Lung microvascular endothelial cell (primary cell): Measurements from ENCODE around the gene CARS1. TPM values are rescaled to one million over a fixed set of nuclear protein-coding genes. Genes with fewer than 3 reads are reported as not detected.
"Not testable (repeated sequence)": the region's sequence is repeated elsewhere in the genome, so short reads cannot be mapped to it uniquely, and the experiment has no call there.

Experiments used
- DNase-seq, 2 donors: peaks; one replicate each; pipeline versions ENCODE4 v3.0.0 to v3.0.0-alpha.2; 2010; ENCODE audit warnings: low read depth in 2 of 2
- total RNA-seq: library from RNA; depleted of rRNA; stranded (reverse); fragments of >200 nt; gene quantifications from 2 replicates; pipeline ENCODE4 v1.2.1, GENCODE V29; 2014

Gene CARS1
- total RNA-seq, 1 donor from 2014 or later = 42.1 TPM

DNA sequence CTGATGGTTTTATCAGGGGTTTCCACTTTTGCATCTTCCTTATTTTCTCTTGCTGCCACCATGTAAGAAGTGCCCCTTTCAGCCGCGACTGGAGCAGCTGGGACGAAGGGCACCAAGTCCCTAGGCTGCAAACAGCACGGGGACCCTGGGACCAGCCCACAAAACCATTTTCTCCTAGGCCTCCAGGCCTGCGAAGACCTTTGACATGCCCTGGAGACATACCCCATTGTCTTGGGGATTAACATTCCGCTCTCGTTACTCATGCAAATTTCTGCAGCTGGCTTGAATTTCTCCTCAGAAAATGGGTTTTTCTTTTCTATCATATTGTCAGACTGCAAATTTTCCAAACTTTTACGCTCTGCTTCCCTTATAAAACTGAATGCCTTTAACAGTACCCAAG, 6.7 kb upstream of the CARS1 start:
- not testable (repeated sequence) for DNase-seq

DNA sequence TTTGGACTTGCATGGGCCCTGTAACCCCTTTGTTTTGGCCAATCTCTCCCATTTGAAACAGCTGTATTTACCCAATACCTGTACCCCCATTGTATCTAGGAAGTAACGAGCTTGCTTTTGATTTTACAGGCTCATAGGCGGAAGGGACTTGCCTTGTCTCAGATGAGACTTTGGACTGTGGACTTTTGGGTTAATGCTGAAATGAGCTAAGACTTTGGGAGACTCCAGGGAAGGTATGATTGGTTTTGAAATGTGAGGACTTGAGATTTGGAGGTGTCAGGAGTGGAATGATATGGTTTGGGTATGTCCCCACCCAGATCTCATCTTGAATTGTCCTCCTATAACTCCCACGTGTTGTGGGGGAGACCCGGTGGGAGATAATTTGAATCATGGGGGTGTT, 6.2 kb upstream of the CARS1 start:
- DNase-seq = not testable (repeated sequence)

DNA sequence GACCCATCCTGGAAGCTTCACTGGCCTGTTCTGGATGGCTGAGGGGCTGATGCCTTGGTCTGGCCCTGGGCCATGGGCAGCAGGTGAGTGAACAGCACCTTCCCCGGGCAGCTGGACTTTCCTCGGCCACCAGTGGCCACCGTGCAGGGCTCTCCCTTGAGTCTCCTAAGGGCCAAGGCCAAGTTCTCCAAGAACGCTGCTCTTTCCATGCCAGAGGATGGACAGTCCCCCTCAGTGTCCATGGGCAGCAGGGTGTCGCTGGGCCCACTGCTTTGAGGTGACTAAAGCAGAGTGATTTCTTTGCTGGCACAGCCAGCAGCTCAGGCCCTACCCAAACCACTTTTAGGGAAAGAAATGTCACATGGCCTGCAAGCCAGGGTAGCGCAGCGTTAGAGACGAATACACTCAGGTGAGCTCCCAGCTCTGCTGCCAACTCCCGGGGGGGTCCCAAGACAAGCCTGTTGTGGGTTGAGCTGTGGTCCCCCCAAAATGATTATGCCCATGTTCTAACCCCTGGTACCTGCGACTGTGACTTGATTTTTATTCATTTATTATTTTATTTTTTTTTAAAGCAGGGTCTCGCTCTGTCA, 3.3 kb upstream of the CARS1 start:
- DNase-seq = no peak

DNA sequence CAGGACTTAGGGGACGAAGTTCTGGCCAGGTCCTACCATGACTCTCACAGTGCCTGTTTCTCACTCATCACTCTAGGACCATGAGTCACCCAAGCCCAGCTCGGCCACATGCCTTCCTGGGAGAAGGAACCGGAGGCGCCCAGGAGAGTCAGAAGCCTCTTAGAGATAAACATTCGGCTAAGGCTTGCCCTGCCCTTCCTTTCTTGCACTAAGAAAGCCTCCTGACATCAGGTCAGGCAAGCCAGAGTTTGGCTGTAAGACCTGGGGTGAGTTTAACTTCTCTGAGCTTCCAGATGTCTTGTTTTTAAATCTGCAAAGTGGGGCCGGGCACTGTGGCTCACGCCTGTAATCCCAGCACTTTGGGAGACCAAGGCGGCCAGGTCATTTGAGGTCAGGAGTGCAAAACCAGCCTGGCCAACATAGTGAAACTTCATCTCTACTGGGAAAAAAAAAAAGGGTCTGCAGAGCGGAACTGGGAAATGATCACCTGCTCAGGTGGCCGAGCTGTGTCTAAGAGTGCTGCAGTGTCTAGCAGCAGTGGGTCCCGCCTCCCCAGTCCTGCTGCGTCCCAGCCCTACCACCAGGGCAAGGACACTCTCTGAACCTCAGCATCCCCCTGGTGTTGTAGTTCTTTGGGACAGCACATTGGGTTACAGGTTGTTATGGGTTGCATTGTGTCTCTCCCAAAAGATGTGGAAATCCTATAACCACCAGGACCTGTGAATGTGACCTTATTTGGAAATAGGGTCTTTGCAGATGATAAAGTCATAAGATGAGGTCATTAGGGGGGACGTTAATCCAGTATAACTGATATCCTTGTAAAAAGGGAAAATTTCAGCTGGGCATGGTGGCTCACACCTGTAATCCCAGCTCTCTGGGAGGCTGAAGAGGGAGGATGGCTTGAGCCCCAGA, 1.8 kb upstream of the CARS1 start:
- DNase-seq = peak in 1 of 2 donors; percentile 60

DNA sequence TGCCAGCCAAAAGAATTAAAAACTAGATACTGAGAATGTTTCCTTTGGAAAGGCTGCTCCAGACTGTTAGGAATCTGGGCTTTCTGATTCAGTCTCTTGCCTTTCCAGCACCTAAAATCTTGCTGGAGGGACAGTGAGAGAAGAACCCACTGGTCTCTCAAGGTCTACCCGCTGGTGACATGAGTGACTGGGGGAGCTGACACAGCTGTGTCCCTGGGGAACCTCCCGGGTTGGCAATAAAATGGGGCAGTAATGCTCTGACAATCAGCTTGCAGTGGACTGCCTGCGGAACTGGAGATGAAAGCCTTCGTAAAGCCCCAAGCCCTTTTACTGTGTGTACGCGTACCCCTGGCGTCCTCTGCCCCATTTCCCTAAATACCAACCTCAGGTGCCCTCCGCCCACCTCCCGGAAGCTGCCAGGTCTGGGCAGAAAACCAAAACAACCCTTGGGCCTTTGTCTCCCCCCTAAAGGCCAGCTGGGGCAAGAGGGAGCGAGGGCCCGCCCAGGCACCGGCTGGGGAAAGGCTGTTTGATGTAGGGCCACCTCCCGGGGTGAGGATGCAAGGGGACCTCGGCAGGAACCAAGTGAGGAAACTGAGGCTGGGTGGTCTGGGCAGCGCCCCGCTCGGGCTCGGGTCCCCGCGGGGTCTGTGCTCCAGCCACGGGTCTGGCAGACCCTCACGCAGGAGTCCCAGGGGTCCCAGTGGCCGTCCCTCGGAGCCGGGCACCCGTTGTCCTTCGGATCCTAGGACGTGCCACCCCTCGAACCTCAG, 741 bp downstream of the CARS1 start:
- DNase-seq = peak in 1 of 2 donors; percentile 30

DNA sequence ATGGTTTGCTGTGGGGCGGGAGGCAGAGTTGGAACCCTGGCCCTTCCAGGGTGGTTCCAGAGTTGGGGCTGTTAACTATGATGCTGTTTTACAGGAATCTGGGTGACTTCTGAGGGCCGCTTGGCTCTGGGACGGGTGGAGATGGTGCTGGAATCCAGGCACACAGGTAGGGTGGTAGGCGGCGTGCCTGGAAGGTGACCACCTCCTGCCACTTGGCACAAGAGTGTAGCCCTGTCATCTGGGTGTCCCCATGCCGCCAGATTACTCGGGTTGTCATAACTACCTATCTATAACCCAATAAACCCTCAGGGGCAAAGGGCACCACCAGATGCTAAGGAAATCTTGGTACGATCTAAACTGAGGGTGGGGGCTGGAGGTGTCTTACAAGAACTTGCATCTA, 1.3 kb downstream of the CARS1 start:
- DNase-seq = no peak

DNA sequence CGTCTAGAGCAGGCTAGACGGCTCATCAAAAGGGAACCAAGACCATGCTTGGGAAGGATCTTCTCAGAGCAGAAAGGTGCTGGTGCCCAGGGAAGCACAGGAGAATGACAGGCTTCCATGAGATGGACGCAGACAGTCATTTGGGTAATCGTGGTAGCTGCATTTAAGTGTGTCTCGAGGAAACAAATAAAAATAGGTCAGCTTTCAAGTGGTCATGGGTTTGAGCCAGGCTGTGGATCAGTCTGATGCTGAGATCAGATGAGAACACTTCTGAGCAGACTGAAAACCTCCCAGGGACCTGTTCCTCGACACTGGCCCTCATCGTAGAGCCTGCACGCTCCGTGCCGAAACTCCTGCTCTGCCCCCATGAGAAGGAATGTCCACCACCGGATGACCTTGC, 4.7 kb downstream of the CARS1 start:
- DNase-seq = no peak

DNA sequence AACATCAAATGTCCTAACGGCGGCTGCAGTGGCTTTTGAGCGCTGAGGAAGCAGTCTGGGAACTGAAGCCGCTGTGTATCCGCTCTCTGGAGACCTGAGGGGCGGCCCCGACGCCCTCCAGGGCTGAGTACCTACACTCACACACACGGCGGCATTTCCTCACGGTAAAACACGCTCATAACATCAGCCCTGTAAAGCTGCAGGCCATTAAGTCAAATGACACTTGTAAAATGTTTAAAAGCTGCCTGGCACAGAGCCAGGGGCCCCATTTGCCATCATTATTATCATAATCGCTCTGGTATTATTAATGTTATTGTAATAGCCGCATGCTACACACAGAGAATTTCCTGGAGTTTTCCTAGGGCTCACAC, 5.1 kb downstream of the CARS1 start:
- DNase-seq = peak in 1 of 2 donors; percentile 28

DNA sequence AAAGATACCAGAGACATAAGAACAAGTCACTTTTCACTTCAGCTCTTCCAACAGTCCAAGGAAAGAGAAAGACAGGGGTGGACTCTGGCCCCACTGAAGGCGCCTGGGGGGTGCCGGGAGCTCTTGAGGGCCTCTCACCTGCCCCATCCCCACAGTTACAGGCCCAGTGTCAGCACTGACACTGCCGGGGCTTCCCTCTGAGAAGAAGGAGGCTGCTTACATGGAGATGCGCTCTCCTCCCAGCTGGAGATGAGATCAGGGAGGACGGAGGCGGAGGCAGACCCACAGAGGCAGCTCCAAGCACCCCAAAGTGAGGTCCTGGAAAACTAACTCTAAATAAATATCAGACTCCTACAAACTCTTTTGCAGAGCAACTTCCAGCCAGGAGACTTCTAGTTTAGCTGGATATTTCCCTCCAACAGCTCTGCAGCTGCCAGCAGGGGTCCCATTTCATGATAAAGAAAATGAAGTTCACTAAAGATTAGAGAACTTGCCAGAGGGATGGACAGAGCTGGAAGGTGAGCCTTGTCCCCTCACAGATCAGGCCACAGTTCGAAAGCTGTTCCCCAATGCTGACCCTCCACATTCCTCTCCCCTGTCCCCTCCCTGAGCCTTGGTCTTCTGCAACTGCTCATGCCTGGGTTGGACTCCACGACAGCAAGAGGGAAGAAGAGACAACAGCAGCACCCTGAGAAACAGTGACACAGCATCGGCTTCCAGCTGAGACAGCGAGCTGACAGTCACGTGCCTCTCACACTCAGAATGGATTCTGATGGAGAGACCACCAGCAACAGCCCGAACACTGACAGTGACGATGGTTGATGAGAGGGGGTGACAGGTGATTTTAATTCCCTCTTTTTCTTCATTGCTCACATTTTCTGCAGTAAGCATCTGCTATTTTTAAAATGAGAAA, 5.8 kb downstream of the CARS1 start:
- no peak for DNase-seq

DNA sequence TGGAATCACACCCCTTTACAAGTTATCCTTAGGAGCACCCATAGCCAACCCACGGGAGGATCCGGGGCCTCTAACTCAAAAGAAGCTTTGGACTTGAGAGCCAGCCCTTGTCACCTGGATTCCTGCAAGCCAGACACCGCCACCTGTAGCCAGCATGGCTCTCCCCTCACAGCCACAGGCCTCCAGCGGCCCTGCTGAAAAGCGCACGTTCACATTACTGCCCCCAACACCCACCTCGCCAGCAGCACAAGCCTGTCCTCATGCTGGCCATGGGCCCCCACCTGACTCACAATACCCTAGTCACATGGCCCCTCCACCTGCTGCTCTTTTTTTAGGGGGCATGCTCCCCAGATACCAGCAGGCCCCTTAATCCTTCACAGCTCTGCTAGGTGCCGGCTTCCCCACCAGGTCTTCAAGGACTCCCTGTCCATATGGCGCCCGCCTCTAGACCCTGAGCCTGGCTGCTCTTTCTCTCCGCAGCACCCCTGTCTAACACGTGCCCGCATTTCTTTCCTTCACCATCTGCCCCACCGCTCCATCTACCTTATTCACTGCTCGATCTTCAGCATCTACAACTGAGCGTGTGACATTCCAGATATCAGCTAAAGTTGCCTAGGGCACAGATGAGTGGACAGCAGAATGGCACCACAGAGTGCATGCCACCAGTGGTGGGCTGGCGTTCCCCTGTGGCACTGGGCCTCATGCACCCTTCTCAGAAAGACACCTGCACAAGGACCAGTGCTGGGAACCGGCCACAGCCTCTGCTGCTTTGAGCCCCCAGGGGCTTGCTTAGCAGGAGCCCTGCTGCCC, 6.6 kb downstream of the CARS1 start:
- no peak for DNase-seq

DNA sequence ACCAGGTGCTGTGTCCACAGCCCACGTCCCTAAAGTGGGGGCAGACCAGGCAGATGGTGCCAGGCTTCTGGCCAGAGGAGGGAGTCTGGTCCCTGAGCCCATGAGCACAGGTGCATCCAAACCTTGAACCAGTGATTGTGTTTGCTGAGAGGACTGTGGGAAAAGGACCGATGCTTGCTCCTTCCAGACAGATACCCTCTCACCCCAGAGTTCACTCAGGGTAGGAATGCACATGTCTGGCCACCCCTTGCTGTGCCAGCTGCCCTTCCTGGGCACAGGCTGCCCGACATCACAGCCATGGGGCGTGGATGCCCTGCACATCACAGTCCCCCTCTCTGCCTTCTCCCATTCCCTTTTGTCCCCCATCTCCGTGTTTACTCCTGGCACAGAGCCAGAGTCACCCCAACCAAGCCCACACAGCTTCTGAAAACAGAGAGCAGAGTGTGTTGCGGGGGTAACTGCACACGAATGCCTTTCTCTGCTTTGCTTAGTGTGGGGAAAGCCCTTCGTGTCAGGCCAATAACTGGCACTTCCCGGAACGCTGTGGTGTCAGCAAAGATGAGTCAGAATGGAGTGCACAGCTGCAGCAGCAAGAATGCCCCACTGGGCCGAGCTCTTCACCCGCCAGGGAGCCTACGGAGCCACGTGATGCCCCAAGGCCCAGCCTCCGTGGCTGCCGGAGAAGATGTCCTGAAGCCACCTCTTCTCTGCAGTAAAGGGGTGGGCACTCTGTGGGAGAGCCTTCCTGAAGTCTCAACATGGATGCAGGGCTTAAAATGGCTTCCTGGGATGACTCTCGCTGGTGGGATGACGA, 7.6 kb downstream of the CARS1 start:
- DNase-seq = peak; percentile 91 to 95

DNA sequence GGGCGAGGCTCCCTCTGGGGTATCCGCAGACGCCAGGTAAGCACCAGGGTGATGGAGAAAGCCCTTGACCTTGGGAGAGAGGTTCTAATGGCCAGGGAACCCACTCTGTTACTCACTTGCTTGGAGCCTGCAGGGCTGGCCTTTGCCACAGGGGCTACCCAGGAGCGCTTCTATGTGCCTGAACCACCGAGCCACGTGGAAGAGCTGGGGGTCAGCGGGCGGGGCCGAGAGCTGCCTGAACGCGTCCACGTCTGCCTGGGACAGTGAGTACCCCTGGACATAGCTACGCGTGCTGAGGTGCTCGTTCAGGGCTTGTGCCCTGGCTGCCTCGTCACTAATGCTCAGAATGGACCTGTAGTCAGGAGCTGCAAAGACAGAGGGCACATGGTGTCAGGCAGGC, 9.6 kb downstream of the CARS1 start:
- no peak for DNase-seq

DNA sequence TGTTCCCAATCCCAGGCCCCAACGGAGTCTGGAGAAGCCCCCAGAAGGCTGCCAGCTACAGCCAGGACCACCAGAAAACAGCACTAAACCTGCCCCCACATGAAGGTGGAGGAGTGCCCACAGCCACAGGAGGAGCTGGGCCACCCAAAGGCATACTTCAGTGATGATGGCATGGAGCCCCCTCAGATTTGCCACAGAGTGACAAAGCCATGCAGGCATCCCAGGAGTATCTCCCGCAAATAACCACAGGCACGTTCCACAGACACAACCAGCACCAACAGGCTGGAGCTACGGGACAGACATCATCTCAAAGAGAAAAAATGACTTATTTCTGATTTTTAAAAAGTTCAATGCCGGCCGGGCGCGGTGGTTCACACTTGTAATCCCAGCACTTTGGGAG, 10.6 kb downstream of the CARS1 start:
- DNase-seq = no peak

DNA sequence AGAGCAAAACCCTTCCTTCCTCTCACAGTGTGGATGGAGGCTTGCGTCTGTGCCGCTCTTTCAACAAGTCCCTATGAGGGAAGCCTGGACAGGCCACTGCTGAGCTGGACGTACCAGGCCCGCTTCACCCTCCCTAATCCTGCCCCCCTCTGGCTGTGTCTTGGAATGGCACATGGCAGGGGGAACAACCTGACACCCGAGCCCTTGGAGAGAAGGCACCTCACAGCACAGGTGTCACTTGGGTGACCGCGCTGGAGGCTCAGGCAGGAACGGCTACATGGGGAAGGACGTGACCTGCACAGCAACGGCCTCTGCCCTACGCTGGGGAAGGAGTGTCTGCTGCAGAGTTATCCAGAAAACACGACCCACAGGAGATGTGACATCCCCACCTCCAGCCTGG, 11.0 kb downstream of the CARS1 start:
- DNase-seq = peak in 1 of 2 donors; percentile 42

DNA sequence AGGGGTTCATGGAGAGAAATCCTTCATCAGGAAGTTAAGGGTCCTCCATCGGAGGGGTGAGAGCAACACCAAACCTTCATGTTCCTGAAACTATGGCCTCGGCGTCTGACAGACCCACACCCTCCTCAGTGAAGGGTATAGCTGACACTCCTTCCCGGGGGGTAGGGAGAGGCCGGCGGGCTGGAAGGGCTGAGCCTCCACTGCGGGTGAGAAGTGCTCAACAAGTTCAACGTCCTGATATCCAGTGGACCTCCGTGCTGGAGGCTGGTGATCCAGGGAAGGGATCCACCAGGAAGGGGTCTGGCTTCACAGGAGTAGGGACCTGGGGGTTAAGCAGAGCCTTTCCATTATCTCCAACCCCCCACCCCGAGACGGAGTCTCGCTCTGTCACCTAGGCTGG, 12.3 kb downstream of the CARS1 start:
- no peak for DNase-seq

DNA sequence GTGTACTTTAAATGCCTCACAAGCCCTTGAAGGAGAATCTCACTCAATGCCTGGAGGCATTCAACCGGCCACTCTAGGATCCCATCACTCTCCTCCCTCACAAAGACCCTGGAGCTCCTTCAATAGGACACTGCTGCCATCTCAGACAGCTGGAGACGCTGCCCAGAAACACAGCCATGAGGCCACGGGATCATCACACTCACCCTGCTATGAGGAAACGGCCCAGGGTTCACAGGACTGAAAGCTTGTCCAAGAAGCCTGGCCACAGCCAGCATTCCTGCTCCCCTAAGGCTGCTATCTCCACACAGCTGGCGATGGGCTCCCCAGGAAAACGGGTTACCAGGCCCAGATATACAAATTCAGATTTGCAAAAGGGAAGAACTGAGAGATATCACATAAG, 13.2 kb downstream of the CARS1 start:
- no peak for DNase-seq

DNA sequence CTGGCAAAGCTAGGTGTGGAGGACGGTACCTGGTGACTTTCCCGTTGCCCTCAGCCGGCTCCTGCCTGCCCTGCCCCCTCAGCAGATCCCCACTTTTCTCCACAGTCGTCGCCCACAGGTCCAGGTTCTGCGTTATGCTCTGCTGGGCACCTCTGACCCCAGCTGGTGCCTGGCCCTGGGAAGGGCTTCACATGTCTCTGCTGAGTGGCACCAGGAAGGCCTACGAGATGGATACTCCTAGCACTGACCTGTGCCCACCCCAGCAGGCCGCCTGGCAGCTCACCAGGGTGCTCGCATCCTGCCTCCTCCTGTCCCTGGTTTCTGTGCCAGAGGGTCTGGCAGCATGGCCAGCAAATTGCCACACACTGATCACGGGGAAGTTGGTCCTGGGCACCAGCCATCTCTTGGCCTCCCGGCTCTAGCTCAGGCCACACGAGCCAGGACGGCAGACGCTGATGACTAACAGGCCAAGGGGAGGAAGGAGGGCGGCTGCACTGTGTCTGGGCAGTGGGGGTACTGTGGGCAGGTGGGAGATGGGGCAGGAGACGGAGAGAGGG, 13.8 kb downstream of the CARS1 start:
- DNase-seq = peak; percentile 41 to 43

DNA sequence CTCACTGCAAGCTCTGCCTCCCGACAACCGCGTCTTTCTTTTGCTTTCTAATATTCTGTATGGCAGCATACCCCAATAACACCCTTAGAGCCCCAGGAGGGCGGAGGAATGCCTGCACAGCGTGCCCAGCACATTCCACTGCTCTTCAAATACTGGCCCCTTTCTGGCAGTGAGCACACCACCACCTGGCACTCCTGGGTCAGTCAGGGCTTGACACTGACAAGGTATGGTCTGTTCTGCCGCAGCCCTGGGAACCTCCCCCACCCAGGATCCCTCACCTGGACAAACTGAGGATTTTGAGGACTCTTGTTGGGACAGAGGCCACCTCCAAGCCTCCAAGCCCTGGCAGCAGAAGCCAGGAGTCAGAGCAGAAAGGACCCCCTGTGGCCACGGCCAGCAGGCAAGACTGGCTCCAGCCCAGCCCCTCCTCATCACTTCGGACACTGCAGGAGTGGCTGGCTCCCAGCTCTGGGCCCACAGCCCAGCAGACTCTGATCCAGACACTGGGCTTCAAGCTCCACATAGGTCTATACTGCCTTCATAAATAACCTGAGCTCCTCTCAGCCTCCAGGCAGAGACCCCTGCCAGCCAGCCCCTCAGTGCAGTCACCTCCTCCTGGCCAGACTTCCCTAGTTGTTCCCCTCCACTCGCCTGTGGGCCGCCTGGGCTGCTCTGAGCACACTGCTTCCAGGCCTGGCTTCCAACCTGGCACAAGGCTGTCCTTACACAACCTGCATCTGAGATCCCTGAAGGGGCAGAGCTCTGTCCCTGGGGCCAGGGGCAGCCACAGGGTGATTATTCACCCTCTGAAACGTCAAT, 14.5 kb downstream of the CARS1 start:
- no peak for DNase-seq
